SK-N-MC (cell line): Measurements from ENCODE around the gene DPP7.

Source experiments
- EZH2 ChIP-seq: fragments of 200-600 bp; sonication (generic); IDR thresholded peaks from one replicate; pipeline ENCODE4 v1.6.1; 2017; ENCODE audit warnings: antibody characterized with exemption
- POLR2AphosphoS5 ChIP-seq: IDR thresholded peaks from 2 replicates; pipeline ENCODE4 v1.6.1; 2012; ENCODE audit warnings: mild to moderate bottlenecking, low read depth, low read length, borderline replicate concordance

DNA sequence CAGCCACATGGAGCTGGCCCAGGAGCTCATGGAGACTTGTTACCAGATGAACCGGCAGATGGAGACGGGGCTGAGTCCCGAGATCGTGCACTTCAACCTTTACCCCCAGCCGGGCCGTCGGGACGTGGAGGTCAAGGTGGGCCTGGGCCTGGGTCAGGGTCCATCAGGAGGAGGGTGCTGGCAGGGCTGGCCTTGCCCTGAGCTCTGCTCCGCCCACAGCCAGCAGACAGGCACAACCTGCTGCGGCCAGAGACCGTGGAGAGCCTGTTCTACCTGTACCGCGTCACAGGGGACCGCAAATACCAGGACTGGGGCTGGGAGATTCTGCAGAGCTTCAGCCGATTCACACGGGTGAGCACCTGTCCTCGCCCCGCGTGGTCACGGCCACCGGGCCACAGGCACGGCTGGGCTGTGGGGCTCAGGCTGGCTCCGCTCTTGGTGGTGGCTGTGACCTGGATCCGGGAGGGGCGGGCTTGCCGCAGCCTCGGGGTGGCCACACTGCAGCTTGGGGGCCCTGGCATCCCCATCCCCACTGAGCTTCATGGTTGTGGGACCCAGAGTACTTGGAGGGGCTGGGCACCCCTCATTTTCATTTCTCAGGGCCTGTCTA is 7.1 kb downstream of the DPP7 start:
- TF ChIP-seq EZH2 (no peak), POLR2AphosphoS5 (no peak)
